ENCODE measurements around the gene TMEM250.
"Not testable (repeated sequence)": the region's sequence is repeated elsewhere in the genome, so short reads cannot be mapped to it uniquely, and the experiment has no call there.

The TMEM250 gene, protein sequence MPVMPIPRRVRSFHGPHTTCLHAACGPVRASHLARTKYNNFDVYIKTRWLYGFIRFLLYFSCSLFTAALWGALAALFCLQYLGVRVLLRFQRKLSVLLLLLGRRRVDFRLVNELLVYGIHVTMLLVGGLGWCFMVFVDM

DNA sequence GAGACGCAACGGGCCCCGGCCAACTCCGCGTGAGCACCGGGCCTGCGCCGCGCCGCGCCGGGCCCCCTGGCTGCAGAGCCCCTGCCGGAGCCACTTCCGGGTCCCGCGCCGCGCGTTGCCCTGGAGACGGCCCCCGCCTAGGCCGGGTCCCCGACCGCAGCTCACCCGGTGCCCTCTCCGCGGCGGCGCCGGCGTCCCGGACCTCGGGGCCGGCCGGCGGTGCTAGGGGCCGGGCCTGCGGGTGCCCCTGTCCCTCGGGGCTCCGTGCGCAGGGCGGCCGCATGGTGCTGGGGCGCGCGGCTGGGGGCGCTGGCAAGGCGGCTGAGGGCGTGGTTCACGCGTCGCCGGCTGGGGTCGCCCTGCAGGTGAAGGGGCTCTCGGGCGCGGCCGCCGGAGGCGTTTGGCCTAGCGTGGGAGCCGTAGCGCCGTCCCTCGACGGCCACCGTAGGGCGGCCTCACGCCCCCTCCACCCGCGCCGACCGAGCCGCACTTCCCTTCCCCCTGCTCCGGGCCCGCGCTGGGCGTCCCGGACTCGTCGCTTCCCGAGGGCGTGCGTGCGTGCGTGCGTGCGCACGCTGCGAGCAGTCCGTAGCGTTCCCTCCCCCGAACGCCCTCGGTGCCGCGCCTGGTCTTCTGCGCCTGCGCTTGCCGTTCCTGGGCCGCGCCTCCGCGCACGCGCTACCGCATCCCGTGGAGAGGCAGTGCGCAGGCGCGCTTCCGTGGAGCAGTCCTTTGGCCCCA is at the start of gene TMEM250:
TSS of gene TMEM250 (minus strand) at position 556 of the 741 bp plus-strand sequence. CDS start 1,975 bp downstream, outside the sequence.
- DNase-seq, result peak; percentile 68 to 94

DNA sequence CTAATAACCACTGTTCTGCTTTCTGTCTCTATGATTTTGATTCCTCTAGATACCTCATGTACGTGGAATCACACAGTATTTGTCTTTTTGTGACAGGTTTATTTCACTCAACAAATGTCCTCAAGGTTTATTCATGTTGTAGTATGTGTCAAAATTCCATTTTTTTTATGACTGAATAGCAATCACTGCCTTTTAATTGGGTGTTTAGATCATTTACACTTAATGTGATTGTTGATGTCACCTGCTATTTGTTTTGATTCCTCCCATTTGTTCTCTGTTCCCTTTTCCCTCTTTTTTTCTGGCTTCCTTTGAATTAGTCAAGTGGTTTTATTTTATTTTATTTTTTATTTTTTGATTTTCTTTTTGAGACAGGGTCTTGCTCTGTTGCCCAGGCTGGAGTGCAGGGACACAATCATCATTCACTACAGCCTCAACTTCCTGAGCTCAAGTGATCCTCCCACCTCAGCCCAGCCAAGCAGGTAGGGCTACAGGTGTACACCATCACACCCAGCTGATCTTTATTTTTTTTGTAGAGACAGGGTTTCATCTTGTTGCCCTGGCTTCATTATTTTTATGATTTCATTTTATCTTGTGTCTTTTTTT is 44.7 kb upstream of the TMEM250 start:
- DNase-seq, result no peak

DNA sequence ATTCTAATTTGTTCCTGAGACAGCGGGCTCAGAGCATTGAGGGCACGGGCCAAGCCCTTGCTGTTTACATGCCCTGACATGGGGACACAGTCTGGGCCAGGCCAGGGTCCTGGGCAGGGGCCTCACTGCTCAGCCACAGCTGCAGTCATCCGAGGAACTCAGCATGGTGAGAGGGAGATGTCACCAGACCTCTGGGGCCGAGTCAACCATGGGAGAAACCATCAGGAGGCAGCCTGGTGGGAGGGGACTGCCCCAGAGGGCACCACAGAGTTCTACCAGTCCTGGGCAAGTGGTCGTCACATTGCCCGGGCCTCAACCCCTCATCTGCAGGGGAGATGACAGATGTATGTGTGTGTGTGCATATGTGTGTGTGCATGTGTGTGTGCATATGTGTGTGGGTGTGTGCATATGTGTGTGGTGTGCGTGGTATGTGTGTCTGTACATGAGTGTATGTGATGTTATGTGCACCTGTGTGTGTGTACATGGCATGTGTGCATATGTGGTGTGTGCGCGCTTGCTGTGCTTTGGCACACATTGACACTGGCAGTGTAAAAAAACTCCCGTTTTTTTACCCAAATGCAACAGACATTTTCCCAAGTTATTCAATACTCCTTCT is 42.4 kb upstream of the TMEM250 start:
- DNase-seq, result no peak

DNA sequence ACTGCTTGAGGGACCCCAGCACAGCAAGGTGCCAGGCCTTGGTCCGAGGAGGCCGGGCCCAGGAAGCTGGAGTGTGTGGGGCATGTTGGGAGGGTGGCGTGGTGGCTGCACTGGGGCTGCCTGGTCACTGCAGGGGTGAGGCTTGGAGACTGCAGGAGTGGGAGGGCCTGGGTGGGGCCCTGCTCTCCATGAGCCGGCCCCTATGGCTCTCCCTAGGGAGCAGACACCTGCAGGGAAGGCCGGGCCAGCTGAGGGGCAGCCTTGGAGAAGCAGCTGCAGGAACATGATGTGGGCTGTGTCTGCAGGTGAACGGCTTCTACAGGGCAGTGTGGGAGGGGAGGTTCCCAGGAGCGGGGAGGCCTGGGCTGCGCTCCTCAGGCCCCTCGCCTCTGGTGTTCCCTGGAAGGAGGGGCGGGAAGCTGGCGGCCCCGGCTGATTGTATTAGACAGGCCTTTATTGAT is 41.7 kb upstream of the TMEM250 start:
- DNase-seq, result no peak

DNA sequence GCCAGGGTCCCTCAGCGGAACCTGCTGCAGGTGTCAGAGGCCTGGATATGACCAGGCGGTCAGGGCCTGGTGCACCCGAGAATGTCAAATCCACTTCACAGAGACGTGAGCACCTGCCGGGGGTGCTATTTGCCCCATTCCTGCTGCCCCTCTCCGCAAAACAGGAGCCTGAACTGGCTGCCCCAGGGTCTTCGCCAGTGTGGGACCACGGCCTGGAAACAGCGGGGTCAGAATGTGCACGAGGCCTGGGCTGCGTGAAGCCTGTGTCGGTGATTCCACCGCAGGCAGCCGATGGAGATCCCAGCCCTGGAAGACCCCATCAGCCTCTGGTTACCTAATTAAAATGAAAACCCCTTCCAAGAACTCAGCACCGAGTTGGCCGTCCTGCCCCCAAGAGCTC is 41.2 kb upstream of the TMEM250 start:
- no peak for DNase-seq

DNA sequence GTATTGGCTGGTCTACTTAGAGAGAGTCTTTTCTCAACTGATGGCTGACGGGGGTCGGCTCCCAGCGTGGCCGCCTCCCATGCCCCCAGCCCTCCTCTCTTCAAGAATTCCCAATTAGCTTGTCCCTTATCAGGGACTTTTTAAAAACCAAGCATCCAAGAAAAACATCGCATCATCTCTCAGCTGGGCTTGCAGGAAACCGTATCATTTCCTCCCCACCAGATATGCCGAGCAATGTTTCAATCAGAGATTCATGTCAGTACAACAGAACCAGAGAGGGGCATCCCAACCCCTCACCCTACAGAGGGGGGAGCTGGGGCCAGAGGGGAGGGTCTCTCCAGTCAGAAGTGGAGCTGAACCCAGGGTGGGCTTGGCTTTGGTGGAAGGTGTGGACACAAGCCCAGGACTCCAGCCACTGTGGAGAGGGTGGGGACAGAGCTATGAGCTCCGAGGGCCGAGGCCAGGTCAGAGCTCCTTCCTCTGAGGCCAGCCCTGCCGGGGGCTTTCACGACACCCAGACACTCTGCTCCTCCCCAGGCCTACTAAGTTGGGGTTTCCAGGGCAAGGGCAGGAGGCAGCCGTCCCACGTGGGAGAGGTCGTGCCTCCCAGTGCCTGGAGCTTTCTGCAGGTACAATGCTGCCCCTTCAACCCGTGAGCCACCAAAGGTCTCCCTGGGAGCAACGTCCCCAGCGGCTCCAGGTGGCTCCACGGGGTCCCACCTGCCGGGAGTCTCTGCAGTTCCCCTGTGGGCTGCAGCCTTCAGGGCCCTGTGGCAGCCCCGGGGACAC is 39.0 kb upstream of the TMEM250 start:
- no peak for DNase-seq

DNA sequence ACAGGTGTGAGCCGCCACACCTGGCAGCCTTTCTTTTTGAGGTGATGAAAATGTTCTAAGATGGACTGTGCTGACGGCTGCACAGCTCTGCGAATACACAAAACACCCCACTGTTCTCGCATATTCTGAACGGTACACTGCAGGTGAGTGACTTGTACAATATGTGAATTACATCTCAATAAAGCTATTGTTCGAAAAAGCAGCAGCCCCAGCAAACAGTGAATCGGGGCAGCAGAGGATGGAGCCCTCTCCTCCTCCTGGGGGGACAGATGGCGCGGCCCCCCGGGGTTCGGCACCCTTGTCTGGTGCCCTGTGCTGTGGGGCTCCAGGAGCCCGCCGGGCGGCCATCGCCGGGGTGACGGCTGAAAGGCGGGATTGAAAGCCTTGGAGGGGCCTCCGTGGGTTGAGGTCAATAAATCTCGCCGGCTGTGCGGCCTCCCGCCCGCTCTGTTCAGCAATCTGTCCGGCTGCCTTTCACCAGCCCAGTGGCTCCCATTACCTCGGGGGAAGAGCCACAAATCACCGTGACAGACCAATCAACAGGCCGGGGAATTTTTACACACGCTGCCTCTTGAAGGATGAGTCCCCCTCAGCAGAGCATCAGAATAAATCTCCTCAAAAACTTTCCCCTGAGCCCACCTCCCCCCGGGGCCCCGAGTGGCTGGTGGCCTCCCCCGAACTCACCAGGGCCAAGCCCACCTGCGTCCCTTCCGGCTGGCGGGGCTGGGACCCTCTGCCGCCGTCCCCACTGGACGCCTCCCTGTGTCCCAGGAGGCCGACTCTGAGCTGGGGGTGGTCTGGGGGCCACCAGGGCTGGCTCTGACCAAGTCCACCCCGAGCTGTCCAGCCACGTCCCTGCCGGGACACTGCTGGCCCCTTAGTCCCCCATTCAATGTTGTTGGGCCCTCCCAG is 37.8 kb upstream of the TMEM250 start:
- DNase-seq, result no peak

DNA sequence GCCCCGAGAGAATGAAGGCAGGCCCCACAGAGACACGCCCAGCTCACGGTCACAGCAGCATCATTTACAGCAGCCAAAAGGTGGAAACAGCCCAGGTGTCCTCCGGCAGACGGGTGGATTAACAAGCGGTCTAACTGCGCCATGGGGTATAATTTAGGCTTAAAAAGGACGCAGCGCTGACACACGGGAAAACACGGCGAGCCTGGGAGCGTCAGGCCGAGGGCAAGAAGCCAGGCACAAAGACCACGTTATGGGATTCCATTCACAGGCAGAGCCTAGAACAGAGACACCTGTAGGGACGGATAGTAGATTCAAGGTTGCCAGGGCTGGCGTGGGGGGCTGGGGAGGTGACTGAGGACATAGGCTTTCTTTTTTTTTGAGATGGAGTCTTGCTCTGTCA is 36.9 kb upstream of the TMEM250 start:
- DNase-seq, result no peak

DNA sequence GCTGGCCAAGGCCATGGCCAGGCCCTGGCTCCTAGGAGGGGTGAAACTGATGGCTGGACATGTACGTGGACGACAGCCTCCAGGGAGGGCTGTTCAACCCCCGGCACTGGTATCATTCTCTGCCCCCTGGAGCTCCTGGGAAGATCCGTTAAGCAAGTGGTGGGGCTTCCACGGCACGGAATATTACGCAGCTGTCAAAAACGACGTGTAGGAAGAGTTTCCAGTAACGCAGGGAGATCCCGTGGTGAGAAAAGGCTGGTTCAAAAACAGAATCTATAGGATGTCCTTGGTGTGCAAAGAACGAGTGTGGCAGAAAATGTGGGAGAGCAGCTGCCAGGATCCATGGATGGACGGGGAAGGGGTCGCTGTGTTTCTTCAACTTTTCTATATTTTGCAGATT is 36.3 kb upstream of the TMEM250 start:
- no peak for DNase-seq

DNA sequence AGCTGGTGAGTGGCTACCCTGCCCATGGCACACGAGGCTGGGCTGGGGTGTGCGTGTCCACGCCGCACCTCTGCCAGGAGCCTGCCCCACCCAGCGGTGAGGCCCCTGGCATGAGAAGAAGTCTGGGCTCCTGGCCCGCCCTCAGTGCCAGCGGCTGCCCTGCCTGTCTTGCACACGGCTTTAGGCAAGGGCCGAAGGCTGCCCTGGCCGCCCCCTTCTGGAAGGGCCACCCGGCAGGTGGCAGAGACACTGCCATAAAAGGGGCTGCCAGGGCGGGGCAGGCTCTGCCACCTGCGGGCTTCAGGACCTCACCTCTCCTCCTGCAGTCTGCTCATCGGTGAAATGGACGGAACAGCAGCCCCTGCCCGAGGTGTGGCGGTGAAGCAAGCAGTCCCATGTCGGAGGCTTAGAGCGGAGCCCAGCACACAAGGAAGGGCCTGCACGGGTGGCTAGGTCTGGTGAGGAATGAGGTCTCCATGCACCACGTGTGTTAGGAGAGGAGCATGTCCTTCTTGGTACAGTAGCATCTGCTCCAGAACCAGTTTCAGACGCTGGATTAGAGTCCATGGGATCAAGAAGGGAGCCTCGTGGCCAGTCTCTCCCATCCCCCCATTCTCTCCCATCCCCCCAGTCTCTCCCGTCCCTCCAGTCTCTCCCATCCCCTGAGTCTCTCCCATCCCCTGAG is 34.8 kb upstream of the TMEM250 start:
- DNase-seq, result no peak

DNA sequence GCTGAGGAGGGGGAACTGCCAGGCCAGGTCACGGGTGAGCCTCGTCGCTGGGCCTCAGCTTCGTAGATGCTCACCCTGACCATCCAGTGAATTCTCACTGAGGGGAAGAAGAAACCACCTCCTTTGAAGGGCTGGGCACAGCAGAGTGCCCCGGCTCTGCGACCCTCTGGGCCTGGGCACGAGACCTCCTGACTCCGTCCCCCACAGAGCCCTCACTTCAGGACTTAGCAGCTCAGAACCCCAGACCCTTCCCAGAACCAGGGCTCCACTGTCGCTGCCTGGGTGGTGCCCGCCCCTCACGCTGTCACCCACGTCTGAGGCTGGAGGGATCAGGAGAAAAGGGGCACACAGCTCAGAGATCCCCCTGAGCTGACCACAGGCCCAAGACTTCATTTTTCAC is 34.3 kb upstream of the TMEM250 start:
- no peak for DNase-seq

DNA sequence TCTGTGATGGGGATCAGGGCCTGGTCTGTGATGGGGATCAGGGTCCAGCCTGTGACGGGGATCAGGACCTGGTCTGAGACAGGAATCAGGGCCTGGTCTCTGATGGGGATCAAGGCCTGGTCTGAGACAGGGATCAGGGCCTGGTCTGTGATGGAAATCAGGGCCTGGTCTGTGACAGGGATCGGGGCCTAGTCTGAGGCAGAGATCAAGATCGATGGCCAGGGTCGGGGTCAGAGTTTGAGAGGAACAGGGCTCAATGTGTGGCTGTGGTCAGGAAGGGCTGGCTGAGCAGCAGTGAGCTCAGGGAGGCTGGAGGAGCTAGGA is 33.8 kb upstream of the TMEM250 start:
- no peak for DNase-seq

DNA sequence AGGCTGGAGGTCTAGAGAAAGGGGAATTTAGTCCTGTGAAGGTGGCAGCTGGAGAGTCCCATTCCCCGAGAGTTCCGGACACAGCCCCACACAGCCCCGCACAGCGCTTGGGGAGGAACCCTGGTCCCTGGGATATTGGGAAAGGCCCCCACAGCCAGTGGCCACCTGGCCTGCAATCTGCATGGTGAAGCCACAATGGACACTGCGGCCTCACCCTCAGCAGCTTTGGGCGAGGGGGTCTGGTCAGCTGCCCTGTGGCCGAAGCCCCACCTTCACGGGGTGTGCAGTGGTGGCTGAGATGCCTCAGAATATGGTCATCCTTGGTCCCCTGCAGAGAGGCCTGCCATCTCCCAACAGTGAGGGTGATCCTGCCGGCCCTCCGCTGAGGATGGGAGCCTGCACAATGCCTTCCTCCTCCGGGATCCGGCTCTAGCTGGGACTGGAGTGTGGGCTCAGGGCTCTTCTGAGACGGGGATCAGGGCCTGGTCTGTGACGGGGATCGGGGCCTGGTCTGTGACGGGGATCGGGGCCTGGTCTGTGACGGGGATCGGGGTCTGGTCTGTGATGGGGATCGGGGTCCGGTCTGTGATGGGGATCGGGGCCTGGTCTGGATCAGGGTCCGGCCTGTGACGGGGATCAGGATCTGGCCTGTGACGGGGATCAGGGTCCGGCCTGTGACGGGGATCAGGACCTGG is 33.3 kb upstream of the TMEM250 start:
- DNase-seq, result no peak

DNA sequence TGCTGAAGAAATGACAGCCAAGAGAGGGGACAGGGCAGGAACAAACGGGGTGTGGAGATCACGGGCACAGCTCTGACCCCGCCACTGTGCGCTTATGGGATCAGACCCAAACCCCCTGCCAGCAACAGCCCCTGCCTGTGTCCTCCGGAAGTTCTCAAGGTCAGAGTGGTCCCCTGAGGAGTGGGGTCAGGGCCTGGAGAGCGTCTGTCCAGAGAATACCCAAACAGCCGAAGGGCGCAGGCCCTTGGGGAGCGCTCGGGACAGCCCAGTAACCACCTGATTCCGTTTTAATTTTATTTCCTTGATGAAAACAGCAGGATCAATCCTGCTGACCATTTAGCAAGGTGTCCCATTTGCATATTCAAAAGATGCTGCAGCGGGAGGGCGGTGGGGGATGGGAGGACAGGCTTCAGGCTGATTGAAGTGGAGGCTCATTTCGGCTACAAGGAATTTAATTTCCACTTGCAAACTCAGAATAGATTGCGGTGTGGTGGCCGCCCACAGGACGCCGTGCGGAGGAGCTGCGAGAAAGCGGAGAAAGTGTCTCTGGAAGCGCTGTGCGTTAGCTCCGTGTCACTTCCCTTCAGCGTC is 32.6 kb upstream of the TMEM250 start:
- DNase-seq, result no peak

DNA sequence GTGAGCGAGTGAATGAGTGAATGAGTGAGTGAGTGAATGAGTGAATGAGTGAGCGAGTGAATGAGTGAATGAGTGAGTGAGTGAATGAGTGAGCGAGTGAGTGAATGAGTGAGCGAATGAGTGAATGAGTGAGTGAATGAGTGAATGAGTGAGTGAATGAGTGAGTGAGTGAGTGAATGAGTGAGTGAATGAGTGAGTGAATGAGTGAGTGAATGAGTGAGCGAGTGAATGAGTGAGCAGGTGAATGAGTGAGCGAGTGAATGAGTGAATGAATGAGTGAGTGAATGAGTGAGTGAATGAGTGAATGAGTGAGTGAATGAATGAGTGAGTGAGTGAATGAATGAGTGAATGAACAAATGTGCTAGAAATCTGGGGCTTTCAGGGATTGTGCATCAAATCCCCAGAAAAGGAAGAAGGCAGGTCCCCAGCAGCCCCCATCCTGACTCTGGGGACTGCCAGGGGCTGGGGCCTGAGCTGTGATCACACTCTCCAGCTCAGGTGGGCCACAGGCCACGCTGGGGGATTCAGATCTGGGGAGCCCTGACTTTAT is 32.1 kb upstream of the TMEM250 start:
- DNase-seq, result not testable (repeated sequence)

DNA sequence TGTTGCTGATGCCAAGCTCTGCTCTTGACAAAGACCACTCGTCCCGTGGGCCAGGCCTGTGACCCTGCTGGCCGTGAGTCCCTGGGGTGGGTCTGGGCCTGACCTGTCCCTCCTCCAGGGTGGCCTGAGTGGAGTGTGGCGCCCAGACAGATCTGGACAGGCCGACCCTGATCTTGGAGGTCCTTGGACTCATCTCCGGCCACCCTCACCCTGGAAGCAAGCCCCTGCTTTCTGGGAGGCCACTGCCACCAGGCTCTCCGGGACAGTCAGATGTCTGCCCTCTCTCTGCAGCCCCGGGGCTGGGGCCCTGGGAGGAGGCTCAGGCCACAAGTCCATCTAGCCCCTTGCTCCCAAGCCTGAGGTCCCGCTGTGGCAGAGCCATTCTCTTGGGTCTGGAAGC is 31.2 kb upstream of the TMEM250 start:
- DNase-seq, result no peak

DNA sequence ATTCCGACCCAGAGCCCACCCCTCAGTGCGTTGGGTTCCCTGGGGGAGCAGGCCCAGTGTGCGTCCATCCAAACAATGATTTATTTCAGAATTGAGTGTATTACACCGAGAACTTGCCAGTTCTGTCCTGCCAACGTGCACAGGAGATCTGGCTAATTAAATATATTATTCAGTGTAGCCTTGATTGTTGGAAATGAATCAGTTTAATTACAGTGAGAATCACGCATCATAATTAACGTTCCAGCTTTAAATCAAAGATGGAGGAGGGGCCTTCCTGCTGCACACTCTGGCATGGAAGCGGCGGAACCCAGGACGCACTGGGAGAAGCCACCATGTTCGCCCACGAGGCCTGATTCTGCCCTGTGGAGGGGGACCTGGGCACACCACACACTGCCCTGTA is 30.7 kb upstream of the TMEM250 start:
- no peak for DNase-seq

DNA sequence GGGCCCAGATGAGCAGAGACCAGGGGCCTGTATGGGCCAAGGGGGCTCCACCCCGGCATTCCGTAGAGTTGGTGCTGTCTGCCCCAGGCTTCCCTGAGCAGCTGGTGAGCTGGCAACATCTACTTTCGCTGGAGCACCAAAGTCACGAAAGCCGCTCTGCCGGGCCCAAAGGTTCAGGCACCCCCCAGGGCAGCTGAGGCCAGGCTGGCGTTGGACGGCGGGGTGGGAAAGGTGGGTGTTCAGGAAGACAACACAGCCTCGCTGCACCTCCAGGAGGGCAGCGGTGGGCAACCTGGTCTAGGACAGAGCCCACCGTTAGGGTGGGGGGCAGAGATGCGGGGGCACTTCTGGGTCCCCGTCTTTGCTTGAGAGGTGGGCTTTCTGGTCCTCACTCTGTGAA is 30.1 kb upstream of the TMEM250 start:
- DNase-seq, result no peak

DNA sequence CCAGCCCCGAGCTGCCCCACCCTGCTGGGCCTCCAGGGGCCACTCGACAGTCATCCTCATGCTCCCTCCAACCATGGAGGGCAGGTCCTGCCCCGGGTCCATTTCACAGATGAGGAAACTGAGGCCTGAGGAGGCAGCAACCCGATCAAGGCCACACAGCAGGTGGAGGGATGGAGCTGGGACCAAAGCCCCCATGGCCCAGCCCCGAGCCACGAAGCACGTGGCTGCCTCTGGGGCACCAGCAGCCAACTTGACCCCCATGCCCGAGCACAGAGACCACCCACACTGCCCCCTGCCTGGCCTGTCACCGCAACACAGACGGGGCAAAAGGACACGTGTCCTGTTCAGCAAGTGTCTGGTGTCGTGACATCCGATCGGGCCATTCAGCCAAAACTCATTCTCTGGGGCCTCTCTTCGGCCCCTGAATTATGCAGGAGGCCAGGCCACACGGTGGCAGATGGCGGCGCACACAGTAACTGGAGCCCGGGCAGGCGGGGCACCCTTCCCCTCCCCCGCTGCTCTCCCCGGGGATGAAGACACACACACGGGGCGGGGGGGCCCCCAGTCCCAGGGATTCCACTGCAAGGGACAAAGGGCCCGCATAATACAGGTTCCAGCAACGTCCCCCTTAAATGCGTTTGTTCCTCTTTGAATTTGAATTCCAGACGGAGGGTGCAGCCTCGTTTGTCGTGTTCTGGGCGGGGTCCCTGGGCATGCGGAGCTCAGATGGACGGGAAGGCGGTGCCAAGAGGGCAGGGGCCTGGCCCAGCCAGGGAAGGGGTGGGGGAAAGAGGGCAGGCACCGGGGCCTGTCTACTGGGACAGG is 29.4 kb upstream of the TMEM250 start:
- no peak for DNase-seq

Data from NCI-H446 (cell line).